ENCODE results near the gene LUZP2.
"Not testable (repeated sequence)": the region's sequence is repeated elsewhere in the genome, so short reads cannot be mapped to it uniquely, and the experiment has no call there.

LUZP2 gene

DNA sequence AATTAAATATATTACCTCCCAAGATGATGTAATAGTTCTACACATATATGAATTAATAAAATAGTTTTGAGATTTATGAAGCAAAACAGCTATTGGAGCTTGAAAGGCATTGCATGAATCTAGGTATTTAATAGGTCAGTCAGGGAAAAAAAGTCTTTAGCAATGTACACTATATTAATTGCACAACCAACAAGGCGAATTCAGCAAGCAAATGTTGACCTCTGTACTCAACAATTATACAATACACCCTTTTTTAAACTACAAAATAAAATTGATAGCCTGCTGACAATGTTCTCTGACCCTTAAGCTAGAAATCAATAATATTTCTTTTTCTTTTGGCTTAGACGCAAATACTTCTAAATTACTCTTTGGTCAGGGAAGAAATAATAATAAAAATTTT is 345.5 kb downstream of the LUZP2 start:
- DNase-seq: no peak

DNA sequence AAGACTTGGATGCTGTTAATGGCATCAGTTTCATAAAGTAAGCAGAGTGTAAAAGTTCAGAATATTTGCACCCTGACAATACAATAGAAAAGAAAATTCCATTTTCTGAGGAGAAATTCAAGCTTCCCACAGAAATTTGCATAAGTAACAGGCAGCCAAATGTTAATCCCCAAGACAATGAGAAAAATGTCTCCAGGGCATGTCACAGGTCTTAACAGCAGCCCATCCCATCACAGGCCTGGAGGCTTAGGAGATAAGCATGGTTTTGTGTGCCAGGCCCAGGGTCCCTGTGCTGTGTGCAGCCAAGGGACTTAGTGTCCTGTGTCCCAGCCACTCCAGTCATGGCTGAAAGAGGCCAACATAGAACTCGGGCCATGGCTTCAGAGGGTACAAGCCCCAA is 347.6 kb downstream of the LUZP2 start:
- DNase-seq: no peak

DNA sequence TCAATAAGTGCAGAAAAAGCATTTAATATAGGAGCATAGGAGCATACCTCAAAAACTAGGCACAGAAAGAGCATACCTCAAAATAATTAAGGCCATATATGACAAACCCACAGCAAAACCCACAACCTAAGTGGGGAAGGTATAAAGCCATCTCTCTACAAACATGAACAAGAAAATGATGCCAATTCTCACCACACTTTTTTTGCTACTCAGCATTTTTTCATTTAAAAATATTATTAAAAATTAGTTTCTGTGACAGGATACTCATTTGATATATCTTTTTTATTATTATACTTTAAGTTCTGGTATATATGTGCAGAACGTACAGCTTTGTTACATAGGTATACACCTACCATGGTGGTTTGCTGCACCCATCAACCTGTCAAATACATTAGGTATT is 352.0 kb downstream of the LUZP2 start:
- DNase-seq: no peak

DNA sequence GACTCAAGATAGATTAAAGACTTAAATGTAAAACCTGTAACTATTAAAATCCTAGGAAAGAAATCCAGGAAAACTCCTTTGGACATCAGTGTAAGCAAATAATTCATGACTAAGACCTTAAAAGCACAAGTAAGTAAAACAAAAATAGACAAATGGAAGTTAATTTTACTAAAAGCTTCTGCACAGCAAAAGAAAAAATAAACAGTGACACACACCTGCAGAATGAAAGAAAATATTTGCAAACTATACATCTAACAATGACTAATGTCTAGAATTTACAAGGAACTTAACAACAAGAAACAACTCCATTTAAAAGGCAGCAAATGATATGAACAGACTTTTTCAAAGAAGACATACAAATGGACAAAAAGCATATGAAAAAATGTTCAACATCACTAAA is 359.1 kb downstream of the LUZP2 start:
- DNase-seq: no peak

DNA sequence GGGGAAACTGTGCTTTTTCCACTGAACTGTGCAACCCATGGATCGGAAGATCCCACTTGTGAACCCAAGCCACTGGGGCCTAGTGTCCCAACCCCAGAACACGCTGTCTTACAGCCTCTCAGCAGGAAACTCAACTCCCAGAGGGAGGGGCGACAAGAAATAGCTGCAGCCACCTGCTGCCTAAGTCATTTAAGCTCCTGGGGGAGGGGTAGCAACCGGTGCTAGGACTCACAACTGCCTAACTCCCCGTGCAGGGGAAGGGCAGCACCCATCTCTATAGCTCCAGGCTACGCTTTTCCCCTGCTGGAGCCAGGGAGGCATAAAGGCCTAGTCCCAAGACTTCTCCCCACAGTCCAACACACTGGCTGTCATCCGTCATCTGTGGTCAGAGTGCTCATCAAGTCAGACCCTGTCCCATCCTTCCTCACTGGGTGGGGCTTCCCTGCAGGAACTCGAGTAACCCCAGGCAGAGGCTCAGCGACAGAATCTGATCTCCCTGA is 363.0 kb downstream of the LUZP2 start:
- DNase-seq: no peak

DNA sequence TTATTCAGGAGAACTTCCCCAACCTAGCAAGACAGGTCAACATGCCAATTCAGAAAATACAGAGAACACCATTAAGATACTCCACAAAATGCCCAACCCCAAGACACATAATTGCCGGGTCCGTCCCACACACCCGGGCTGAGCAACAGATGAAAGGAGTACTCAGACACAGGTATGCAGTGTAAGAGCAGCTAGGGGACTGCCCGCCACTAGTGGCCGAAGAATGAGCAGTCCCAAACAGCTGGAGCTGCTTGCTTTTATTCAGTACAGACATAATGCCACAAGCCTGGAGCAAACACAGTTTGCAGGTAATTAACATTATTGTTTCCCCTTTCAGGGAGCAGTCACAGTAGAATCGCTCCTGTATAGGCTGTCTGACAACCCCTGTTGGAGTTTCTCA is 364.6 kb downstream of the LUZP2 start:
- DNase-seq: no peak

DNA sequence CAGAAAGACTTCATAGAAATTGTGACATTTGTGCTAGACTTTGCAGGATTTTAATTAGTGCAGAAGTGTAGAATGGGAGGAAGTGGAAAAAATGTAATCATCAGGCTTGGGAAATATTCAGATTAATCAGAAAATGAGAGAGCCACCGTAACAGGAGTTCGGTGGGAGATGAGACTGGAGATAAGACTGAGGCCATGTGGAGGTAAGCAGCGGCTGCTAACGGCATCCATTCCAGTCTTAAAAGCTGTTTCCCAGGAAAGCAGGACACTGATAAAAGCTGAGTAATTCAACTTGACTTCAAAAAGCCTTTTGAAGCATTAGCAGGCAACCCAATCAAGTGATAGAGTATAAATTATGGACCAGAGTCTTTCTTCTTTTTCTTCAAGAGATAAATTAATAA is 369.9 kb downstream of the LUZP2 start:
- DNase-seq: no peak

DNA sequence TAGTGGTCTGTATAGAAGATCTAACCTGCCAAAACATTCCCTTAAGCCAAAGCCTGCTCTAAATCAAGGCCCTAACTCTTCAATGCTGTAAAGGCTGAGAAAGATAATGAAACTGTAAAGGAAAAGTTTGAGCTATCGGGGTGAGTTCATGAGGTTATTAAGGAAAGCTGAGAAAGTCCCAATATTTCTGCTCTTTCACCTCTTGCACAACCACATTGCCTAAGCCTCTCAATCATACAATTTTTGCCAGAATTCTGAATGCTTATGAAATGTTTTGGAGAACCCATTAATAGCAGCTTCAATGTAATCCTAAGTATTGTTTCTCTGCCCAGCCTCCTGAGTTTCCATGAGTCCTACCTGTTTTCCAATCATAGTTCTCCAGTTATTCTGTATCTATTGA is 373.2 kb downstream of the LUZP2 start:
- no peak for DNase-seq

DNA sequence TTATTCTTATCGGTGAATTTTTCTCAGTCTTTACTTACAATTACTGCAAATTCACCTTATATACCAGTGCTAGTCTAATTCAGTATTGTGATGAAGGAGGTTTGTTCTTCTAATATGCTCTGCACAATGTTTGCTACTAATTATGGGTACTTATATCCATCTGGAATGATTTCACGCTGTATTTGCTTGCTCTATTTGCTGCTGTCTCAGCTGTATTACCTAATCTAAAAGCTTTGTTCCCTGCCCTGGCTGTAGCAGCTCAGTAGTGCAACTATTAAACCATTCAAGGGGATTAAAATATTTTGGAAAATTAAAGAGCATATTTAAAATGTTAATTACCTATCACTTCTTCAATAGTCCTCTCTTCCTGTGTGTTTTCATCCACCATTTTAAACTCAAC is 375.3 kb downstream of the LUZP2 start:
- DNase-seq: no peak

DNA sequence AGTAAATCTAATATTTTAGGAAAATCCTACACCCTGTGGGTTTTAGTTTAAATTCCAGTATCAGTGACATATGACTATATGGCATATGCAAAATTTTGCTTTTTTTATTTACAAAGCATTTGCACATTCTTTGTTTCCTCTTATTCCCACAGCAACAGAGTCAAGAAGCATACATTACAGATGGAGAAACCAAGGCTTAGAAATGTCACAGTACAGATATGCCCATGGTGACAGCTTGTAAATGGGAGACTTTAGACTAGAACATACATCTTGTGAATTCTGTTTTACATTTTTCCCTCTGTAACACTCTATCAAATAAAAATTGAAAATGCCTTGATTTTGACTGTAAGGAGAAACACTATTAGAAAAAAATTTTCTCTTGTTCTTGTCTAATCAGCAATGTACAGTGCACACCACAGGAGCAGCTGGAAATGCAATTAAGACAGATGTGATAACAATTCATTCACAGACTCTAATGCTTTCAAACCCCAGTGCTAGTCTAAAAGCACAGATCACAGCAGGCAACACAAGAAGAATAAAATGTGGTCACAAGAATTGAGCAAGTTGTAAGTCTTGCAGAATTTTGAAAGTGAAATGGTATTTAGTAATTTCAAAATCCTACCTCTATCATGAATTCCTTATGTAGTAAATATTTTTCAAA is 375.9 kb downstream of the LUZP2 start:
- no peak for DNase-seq

DNA sequence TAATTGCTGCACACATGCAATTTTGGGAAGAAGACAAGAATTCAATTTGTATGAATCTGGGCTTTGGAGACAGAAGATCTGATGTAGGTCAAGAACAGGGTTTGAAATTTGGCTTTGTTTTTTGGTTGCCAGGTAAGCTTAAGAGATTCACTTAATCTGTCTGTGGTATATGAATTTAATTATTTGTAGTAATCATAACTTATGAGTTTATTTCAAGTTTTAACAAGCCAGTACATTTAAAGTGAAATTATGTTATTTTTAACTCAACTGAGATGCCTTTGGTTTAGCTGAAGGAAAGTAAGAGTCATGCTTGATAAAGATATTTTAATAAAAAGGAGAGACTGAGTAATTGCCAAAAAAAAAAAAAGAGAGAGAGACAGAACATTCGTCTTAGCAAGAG is 384.1 kb downstream of the LUZP2 start:
- no peak for DNase-seq

DNA sequence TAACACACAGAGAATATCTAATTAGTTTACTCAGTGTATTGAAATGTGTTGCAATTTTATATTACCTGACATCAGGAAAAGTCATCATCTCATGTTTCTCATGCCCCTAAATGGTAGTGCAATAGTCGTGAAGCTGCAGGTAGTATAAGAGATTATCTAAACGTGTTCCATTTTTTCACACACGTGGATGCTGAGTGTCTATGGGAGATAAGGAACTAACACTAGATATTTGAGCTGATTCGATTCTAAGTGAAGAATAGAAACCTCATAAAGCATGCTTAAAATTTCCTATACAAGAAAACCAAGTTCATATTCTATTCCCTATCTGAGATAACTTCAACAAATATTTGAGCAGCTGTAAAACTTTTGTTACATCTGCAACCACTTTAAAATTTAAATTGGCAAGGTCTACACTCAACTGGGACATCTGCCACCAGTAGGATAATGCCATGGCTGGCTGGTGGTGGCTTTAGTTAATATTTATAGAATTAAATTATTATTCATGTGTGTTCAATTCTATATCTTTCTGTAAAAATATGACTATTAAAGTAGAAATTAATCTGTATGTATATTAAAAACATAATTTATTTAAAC is 388.8 kb downstream of the LUZP2 start:
- DNase-seq: no peak

DNA sequence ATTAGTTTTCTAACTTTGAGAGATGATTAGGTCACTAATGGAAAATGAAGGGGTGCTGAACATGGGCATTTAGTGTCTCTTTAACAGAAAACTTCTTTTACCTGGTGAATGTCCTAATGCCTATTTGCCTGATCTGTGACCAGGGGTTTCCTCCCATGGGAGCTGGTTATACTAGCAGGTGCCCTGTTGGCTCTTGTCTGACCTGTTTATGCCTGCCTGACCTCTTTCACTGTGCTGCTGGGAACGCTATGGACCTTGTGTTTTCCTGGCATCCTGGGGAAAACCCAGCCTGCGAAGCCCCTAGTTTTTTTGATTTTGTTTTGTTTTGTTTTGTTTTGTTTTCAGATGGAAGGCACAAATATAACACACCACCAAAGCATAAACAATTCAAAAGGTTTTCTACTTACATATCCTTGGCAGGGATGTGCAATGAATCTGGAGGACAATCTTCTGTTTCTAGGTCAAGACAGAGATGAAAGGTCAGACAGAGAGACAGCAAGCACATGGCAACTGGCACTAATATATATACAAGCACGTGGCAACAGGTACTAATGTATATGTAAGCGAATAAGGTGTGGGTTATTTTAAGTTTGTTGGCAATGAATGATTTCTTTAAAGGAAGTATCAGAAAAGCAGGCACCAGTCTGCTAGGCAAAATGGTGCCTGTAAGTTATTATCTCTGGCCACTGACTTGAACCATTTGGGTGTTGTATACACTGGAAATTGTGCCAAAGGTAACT is 390.2 kb downstream of the LUZP2 start:
- no peak for DNase-seq

DNA sequence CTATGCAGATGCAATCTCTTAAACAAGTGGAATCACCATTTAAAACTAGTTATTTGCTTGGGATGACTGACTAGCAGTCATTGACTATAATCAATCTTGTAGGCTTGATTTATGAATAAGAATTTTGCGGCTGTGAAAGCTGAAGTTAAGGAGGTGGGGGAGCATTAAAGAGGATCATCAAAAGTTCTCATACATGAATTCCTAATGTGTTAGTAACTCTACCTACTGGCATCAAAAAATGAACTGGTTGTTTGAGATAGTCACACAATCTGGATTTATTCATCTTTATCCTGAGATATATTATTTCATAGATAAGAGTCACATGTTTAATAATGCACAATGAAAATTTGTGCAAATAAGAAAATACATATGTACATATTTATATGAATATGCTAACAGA is 393.6 kb downstream of the LUZP2 start:
- no peak for DNase-seq

DNA sequence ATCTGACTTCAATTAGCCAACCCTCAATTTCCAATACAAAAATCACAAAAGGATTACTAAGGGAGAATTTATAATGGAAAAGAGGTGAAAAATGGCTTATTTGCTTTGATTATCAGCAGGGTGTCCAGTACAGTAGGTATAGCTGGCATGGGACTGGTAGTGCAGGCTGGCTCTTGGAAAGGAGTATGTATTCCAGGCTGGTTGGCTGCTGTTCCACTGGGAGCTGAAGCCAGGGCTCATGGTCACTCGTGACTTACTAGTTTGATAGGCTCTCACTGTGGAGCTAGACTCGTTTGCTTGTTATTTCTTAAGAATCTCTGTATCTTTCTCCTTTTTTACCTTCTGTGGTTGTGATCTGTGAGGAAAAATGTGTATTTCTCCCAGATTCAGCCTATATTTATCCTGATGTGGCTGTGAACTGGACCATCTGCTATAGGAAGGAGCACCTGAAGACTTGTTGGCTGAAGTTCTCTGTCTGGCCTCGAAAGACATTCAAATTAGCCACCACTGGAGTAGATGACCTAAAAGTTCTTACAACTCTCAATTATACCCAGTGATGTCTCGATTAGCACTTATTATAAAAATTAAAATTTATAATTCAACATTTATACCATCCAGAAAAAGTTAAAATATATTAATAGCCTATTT is 395.1 kb downstream of the LUZP2 start:
- DNase-seq: not testable (repeated sequence)

DNA sequence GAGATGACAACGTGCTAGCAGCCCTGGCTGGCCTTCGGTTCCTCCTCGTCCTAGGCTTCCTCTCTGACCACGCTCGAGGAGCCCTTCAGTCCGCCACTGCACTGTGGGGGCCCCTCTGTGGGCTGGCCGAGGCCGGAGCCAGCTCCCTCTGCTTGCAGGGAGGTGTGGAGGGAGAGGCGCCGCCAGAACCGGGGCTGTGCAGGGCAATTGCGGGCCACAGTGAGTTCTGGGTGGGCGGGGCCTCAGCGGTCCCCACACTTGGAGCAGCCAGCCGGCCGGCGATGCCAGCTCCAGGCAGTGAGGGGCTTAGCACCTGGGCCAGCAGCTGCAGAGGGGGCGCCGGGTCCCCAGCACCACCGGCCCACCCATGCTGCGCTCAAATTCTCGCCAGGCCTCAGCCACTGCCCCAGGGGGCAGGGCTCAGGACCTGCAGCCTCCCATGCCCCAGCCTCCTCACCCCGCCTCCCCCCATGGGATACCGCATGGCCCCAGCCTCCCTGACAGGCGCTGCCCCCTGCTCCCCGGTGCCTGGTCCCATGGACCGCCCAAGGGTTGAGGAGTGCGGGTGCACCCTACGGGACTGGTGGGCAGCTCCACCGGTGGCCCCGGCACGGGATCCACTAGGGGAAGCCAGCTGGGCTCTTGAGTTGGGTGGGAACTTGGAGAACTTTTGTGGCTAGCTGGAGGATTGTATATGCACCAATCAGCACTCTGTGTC is 399.4 kb downstream of the LUZP2 start:
- DNase-seq: no peak

DNA sequence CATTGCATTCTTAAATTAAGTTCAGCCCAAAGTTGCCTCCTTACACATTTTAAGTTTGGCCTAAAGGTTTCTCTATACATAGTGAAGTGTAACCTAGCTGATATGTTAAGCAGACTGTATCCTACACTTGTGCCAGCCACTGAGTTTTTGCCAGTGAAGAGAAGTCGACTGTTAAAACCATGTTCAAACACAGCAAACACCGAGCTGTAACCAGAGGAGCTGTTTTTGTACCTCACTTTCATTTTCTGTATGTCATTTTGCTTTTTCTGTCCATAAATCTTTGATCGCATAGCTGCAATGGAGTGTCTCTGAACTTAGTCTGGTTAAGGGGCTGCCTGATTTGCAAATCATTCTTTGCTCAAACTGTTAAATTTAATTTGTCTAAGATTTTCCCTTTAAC is 403.7 kb downstream of the LUZP2 start:
- DNase-seq: no peak

DNA sequence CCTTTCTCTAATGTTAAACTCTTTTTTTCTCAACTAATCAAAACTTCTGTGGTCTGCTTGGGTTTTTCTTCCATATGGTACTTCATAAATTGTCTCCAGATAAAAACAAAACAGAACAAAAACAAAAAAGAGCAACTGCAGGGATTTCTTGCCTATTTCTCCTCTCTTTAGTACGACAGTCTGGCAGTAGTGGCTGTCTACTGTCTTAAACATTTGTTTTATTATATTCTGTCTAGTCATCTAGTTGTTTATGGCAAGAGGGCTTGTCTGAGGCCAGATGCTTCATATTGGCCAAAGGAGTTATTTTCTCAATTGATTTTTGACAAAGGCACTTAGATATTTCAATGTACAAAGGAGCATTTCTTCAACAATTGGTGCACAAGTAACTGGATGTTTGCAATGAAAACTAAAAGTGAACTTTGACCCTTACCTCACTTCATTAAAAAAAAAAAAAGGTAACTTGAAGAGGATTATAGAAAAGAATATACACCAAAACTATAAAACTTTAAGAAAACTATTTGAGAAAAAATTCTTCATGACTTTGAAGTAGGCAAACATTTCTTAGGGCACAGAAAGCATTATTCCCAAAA is 404.2 kb downstream of the LUZP2 start:
- no peak for DNase-seq

DNA sequence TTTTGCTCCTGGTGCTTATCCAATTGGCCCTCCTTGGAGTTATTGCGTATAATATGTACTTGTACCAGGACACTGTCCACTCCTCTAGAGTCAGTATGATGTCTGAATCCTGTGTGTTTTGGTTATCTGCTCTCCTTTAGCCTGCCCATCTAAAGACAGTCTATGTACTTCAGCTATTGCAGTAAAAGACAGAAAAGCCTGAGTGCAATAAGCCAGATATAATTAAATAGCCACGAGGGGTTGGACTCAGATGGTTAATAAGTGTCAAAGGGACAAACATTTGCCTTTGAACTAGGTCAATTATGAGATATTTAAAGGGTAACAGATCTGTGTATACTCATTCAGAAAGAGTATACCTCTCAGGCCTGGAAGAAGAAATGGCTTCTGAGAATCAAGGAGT is 406.7 kb downstream of the LUZP2 start:
- no peak for DNase-seq

DNA sequence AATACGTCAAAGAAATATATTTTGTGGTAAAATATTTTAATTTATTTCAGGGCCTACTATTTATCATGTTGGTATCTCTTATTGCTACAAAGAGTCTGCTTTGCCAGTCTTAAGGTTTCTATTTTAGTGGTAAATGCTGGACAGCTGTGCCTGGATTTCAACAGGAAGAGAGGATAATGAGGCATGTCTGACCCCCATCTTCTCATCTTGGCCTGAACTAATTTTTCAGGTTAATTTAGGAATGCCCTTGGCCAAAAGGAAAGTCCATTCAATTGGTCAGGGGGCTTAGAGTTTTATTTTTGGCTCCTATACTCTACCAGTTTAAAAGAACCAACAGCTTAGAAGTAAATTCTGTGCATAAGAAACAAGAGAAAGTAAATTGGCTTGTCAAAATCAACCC is 428.2 kb downstream of the LUZP2 start:
- DNase-seq: no peak

DNA sequence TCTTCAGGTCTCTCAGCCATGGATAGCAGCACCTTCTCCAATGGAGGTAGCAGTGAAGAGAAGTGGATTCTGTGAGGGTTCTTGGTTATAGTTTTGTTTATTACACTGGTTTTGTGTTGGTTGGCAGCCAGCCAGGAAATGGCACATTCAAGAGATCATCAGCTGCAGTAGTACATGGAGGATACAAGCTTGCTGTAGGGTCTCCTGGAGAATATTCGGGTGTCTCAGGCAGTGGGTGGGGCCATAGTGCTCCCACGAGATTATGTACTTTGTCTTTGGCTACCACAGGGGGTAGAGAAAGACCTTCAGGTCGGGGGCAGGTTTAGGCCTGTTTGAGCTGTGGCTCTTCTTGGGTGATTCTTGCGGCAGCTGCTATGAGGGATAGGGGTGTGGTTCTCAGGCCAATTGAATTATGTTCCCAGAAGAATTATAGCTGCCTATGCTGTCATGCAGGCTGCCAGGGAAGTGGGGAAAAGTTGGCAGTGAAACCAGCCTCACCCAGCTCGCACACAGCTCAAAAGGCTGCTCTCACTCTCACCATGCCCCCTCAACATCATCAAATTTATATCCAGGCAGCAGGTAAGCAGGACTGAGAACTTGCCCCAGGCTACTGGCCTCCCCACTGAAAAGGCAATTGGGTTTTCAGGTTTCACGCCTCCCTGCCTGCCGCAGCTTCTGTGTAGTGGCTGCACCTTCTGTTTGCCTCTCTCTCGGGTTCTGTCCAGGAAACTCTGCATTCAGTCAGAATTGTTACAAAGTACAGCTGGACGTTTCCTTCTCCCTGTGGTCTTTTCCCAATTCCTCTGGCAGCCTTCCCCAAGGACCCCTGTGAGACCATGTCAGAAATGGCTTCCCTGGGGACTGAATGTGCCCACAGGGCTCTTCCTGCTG is 435.5 kb downstream of the LUZP2 start:
- no peak for DNase-seq

Data from stimulated activated naive CD4-positive, alpha-beta T cell treated with Interleukin-2 at 50 U/mL for 16 hours (primary cell).